NCI-H128 (cell line): ENCODE data around the gene APH1A.
"Not testable (repeated sequence)": the region's sequence is repeated elsewhere in the genome, so short reads cannot be mapped to it uniquely, and the experiment has no call there.

Experiments
- DNase-seq: peaks from one replicate; lab custom pipeline; 2025; ENCODE audit not compliant: unreplicated experiment; lab: John Stamatoyannopoulos, UW

APH1A gene

GRCh38 chr1:150268705-150269403, at the start of gene APH1A:
APH1A (minus strand) TSS chr1:150269016; CDS start chr1:150268810, 206 bp downstream.
- peak; percentile 99 for DNase-seq

- not testable (repeated sequence) for DNase-seq
Observed at GRCh38 chr1:150314691-150315090, 45.9 kb upstream of the APH1A start.

GRCh38 chr1:150311762-150312161, 42.9 kb upstream of the APH1A start:
- no peak for DNase-seq

GRCh38 chr1:150309758-150310508, 41.1 kb upstream of the APH1A start:
- DNase-seq = no peak

GRCh38 chr1:150308585-150308984, 39.8 kb upstream of the APH1A start:
- DNase-seq = not testable (repeated sequence)

- DNase-seq = no peak
Observed at GRCh38 chr1:150302902-150303301, 34.1 kb upstream of the APH1A start.

GRCh38 chr1:150302338-150302737, 33.5 kb upstream of the APH1A start:
- no peak for DNase-seq

GRCh38 chr1:150299716-150300115, 30.9 kb upstream of the APH1A start:
- no peak for DNase-seq

- DNase-seq = no peak
Observed at GRCh38 chr1:150295476-150295875, 26.7 kb upstream of the APH1A start.

GRCh38 chr1:150293433-150294253, 24.8 kb upstream of the APH1A start, which contains the start of gene MRPS21:
MRPS21 (plus strand) TSS chr1:150293861; CDS start chr1:150294367, 506 bp downstream.
- peak; percentile 89 for DNase-seq

GRCh38 chr1:150288822-150289221, 20.0 kb upstream of the APH1A start:
- DNase-seq = no peak

GRCh38 chr1:150288382-150288781, 19.6 kb upstream of the APH1A start:
- DNase-seq = no peak

GRCh38 chr1:150283260-150283659, 14.4 kb upstream of the APH1A start:
- no peak for DNase-seq

GRCh38 chr1:150282558-150282958, 13.7 kb upstream of the APH1A start:
- no peak for DNase-seq

- DNase-seq = peak; percentile 99
Observed at GRCh38 chr1:150281758-150282557, 13.1 kb upstream of the APH1A start, which contains the start of gene CIART. CIART (plus strand) TSS chr1:150282554; CDS start chr1:150283268, 714 bp downstream.

- peak; percentile 31 for DNase-seq
Observed at GRCh38 chr1:150281221-150281757, 12.5 kb upstream of the APH1A start.

GRCh38 chr1:150280138-150280707, 11.4 kb upstream of the APH1A start:
- no peak for DNase-seq

- no peak for DNase-seq
Observed at GRCh38 chr1:150273311-150273710, 4.5 kb upstream of the APH1A start.

- no peak for DNase-seq
Observed at GRCh38 chr1:150271291-150271959, 2.6 kb upstream of the APH1A start.
